Fibroblast of skin of abdomen (primary cell): ENCODE measurements around the gene SRR. TPM values are rescaled to one million over a fixed set of nuclear protein-coding genes. Genes with fewer than 3 reads are reported as not detected.
"Not testable (repeated sequence)": the region's sequence is repeated elsewhere in the genome, so short reads cannot be mapped to it uniquely, and the experiment has no call there.

Experiments used
- DNase-seq: peaks from one replicate; pipeline ENCODE4 v3.0.0-alpha.2; 2013
- polyA plus RNA-seq, 2 experiments: library from polyadenylated mRNA; unstranded; fragments of 120-200 nt; gene quantifications; one replicate each; pipeline ENCODE4 v1.2.1, GENCODE V29; 2013; ENCODE audit not compliant: insufficient read length in 2 of 2

SRR gene
- 21.6 TPM for polyA plus RNA-seq (2013, experiment 1 of 2; ENCODE audit: insufficient read length)
- 23.9 TPM for polyA plus RNA-seq (2013, experiment 2 of 2; ENCODE audit: insufficient read length)

DNA sequence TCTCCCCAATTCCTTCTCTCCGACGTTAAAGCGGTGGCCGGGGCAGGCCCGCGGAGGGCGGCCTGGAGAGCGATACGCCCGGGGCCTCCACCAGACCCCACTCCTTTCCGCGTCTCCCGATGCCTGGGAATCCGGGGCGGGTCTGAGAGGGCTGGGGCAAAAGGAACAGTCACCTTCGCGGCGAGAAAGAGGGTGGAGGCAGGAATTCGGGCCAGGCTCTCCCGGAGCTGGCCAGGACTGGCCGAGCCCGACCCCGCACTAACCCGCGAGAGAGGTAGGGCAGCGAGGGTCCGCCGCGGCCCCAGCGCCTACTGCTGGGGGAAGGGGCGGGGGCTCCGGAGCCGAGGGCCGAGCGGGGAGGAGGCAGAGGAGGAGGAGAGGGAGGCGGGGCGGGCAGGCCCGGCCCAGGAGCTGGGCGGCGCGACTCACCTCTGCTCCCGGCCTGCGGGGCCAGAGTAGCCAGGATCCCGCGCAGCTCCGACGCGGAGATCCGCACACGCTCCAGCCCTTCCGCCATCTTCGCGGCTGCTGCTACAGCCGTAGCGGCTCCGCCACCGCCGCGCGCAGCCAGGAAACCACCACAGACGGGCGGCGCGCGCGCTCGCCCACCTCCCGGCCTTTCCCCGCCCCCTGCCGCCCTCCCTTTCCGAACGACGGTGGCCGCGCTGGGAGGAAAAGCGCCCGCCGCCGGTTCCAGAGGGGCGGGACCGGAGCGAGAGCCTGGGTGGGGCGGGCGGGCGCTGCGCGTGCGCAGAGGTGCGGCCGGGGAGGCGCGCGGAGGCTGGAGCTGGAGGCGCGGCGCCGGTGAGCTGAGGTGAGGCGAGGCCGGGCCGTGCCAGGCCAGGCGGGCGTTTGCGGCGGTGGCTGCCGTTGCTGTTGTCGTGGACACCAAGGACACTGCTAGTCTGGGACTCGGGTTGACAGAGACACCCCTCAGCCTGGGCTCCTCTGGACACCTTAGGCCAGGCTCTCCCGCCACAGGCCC lies at the start of gene SRR, which contains the start of gene SMG6:
TSS of gene SRR (plus strand) at position 747 of the 985 bp plus-strand sequence. CDS start 11,611 bp downstream, outside the sequence.
TSS of gene SMG6 (minus strand) at position 582 of the 985 bp plus-strand sequence. CDS start at position 517, 65 bp downstream.
- DNase-seq, result peak; percentile 90

DNA sequence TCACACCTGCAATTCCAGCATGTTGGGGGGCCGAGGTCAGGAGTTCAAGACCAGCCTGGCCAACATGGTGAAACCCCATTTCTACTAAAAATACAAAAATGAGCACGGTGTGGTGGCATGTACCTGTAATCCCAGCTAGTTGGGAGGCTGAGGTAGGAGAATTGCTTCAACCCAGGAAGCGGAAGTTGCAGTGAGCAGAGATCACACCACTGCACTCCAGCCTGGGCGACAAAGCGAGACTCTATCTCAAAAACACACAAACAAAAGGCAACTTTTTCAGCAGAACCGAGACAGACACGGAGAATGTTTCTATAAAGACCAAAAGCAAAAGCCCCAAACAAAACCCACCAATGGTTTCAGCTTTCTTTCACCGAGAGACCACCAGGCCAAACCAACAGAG lies 44.9 kb upstream of the SRR start:
- not testable (repeated sequence) for DNase-seq

DNA sequence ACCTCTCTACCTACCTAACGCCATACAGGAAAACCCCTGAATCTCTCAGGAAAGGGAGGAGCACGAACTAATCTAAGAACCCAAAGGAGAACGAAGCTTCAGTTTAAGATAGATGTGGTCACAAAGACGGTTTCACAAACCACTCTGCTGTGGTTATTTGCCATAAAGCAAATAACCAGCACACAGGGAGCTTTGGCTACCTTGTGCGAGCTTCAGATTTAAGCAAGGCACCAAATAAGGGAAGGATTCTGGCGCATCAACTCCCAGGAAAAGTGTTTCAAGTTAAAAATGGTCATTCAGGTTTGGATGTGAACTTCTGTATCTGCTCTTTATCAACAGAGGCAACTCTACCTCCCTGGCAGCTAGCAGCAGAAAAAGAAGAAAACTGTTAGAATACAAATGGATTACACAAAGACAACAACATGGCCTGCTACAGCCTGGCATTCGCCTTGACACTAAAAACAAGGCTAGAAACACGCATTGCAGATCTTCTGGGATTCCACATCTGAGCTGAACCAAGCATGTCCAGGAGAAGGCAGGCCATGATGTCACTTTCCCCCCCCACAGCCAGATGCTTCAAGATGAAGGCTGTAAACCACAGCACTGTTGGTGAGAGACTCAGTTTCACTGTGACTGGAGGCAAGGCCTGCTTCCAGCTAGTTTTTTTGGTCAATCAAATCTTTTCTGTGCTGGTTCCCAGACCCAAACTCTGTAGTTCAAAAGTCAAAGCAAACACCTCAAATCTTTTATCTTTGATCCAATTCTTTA lies 43.8 kb upstream of the SRR start:
- peak; percentile 78 for DNase-seq

DNA sequence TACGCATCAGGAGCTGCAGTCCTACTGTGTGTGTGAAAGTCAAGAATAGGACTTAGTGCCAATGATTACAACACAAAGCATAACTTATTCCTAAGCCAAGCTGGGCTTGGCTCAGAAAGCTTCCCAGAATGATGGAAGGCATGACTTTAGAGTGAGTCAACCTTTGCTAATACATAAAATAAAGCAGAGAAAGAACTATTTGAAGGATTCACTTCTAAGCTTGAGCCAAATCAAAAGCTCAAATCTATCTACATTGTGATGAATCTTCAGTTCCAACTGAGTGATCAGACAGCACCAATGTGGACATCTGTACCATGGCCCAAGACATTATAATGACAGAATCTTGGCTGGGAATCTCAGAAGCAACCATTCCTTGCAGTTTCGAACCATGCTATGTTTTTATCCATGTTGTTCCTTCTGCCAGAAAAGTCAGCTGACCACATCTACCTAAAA lies 41.6 kb upstream of the SRR start:
- DNase-seq, result peak; percentile 88

DNA sequence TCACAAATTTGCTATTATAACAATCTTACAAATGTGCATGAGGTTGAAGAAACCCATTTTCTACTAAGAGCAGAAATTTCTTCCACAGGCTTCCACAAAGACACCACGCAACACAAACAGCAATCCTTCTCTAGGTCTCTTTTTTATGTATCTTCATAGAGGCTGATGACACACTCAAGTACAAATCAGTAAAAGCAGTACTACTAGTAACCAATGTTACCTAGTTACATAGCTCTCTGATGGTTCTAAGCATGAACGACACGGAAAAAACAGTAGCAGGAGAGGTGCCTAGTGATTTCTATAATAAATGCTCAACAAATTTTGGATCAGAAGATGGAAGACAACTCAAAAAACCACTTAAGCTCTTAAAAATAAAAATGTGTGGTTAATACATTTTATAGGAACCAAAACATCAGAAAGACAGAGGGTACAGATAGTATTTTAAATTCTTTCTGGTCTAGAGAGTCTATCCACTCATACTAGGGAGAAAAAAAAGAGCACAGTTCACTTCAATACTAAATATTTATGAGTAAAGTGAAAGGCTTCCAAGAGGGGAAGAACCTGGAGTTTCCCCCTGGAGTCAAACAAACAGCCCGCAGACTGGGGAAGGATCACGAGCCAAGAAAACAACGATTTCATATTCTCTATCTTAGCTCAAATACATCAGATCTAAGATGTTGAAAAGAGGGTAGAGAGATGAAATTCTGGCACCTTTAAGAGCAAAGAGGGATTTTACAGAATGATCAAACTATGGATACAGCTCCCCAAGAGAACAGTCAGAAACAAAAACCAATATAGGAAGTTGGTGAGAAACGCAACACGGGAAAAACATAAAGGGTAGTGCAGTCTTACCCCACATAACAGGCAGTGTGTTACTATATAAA lies 40.3 kb upstream of the SRR start:
- peak; percentile 48 for DNase-seq

DNA sequence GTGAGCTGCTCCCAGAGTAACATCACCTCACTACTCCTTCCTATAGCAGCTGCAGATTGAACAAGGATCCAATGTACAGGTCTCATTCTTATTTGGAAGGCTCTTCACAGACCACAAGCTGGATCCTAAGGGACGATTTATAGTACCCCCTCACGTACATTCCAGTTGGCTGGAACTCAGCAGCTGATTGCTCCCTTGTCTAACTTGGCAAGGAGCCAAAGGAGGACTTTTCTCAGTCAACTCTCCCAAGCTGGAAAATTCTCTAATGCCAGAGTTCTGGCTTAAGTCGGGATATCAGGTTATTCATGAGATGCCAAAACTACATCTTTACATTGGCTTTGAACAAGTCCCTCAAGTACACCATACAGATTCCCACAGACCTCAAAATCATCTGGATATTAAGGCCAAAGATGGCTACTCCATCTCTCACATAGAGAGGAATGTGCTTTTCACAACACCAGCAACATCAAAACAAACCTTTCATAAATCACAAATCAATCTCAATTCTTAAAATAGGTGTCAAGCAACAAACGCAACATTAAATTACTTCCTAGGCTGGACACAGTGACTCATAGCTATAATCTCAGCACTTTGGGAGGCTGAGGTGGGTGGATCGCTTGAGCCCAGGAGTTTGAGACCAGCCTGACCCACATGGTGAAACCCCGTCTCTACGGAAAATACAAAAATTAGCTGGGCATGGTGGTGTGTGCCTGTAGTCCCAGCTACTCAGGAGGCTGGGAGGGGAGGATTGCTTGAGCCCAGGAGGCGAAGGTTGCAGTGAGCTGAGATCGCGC lies 39.5 kb upstream of the SRR start:
- peak; percentile 72 for DNase-seq

DNA sequence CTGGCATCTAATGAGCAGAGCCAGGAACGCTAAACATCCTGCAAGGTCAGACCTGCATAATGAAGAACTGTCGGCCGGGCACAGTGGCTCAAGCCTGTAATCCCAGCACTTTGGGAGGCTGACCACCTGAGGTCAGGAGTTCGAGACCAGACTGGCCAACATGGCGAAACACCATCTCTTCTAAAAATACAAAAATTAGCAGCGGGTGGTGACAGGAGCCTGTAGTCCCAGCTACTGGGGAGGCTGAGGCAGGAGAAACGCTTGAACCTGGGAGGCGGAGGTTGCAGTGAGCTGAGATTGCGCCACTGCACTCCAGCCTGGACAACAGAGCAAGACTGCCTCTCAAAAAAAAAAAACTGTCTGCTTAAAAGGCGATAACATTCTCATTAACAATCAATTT lies 38.6 kb upstream of the SRR start:
- not testable (repeated sequence) for DNase-seq

DNA sequence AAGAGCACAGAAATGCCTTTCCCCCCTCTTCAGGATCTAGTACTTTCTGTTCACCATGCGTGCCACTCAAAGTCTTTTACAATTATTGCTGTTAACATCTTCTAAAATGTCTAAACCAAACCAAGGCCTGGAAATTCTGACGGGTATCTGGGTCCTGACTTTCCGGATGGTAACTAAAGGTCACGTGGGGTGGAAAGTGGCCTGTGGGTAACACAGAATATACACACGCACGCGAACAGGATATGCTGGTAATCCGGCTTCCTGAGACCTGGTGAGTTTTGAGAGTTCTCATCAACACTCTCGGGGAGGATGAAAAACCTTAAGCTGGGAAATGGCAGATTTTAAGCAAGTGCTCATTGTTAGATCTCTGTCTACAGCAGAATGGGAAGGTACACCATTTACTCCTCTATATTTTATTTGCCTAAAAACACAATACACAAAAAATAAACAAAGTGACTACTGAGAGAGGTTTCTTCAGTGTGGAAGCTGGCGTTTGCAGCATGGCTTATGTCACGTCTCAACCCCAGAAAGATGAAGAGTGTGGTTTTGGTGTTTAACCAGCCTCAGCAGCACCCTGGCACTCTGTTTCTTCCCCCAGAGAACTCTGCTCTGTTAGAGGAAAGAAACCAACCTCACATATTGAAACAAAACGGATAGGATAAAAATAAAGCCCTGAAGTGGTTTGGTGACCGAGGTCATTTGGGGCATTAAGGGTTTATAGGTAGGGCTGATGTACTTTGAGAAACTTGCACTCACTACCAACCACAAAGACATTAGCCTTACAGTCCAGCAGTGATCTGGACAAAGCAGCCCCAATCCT lies 37.5 kb upstream of the SRR start:
- DNase-seq, result no peak

- DNase-seq, result no peak
Measured at GRCh38 chr17:2266865-2267228, 36.9 kb upstream of the SRR start.

- DNase-seq, result no peak
Measured at GRCh38 chr17:2267354-2267753, 36.4 kb upstream of the SRR start.

GRCh38 chr17:2271985-2272702 lies 31.6 kb upstream of the SRR start:
- DNase-seq, result no peak

DNA sequence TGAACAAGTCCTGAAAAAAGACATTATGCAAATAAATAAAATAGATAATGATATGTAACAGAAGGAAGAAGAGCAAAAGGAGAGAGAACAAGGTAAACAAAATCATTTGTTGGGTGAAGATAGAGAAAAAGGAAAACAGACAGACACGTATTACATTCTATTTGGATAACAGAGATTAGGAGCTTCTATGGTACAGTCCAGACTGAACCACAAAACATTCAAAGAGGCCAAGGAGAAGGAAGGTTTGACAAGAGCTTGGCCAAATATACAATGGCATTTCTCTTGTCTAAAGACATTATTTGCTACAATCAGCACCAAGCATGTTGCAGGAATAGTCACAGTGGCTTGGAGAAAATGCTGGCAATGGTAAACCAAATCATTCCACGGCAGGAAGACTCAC lies 29.3 kb upstream of the SRR start:
- DNase-seq, result no peak

DNA sequence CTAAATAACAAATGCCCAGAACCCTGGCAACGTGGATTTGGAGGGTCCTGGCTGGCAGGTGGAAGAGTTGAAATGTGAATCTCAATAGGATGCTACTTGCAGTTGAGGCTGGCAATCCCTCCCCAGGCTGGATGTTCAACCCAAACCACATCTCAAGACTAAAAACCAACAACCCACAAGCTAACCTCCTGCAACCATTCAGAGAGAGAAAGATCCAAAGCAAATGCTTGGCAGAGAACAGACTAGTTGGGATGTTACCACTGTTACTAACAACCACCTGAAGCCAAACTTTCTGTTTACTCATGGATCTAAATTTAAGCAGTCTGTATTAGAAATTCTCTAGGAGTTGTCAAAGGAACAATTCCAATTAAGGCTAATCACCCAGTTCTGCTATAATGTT lies 28.0 kb upstream of the SRR start:
- no peak for DNase-seq

DNA sequence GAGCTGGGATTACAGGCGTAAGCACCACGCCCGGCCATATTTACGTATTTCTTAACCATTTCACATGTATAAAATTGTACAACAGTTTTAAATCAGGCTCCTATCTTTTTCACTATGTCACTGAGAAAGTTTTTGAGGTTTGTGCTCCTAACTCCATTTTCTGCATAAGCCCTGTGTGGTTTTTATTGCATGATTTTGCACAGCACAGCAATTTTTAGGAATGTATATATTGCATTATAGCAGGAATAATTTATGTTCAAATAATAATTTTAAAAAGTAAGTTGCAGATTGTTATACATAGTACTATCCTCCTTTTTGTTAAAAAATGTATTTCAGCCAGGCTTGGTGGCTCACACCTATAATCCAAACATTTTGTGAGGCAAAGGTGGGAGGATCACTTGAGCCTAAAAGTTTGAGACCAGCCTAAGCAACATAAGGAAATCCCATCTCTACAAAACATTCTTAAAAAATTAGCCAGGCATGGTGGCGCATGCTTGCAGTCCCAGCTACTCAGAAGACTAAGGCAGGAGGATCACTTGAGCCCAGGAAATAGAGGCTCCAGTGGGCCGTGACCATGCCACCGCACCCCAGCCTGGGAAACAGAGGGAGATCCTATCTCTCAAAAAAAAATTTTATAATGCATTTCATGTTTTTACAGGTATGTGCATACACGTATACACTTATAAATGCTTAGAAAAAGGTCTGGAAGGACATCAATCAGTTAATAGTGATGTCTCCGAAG lies 26.1 kb upstream of the SRR start:
- DNase-seq, result no peak

GRCh38 chr17:2279707-2280106 lies 24.0 kb upstream of the SRR start:
- no peak for DNase-seq

GRCh38 chr17:2282297-2282873 lies 21.4 kb upstream of the SRR start:
- peak; percentile 85 for DNase-seq

DNA sequence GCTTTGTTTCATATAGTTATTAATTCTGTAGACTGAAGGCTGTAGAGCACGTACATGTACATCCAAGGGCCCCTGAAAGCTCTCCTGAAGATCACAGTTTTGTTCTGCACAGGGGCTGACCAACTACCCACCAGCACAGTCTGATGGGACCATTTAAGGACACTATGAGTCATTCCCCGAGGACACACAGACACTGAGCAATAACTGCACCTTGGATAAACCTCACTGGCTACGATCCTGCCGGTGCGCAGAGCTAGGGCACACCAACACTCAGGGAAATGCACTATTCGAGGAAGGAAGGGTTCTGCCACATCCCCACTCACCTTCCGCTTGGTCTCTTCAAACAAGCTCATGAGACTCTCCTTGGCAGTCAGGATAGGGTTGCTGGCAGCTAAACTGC lies 20.4 kb upstream of the SRR start:
- DNase-seq, result no peak

- DNase-seq, result no peak
Measured at GRCh38 chr17:2289878-2290478, 13.8 kb upstream of the SRR start.
